GM12878 (cell line): ENCODE data around the gene RBM19. TPM values are rescaled to one million over a fixed set of nuclear protein-coding genes. Genes with fewer than 3 reads are reported as not detected.

Experiments
- ATAC-seq: fragments of 200-7000 bp; cut with Tn5 transposase; 3 replicates; pipeline ENCODE4 v1.9.1; 2020; ENCODE audit warnings: mild to moderate bottlenecking, moderate library complexity
- BruUV-seq: library from RNA; stranded (reverse); fragments of 400-500 nt; replicated peaks from 2 replicates; lab custom pipeline; 2021; lab: Mats Ljungman, UMichigan
- CTCF ChIA-PET: fragments of 300-600 bp; sonication (Branson Sonifier 250); formaldehyde crosslinking; extraction: SDS; loops from one replicate; lab custom pipeline; 2021; ENCODE audit warnings: inconsistent platforms; lab: Yijun Ruan, JAX
- POLR2A ChIA-PET: fragments of 350-600 bp; formaldehyde crosslinking; extraction: SDS; loops from one replicate; lab custom pipeline; 2021; ENCODE audit warnings: inconsistent platforms; lab: Charles Lee
- RAD21 ChIA-PET: fragments of 300-600 bp; sonication (Branson Sonifier 250); formaldehyde crosslinking; loops from one replicate; lab custom pipeline; 2023; ENCODE audit warnings: antibody characterized with exemption; ENCODE audit not compliant: unreplicated experiment; lab: Charles Lee
- SMC1A ChIA-PET: fragments of 300-600 bp; sonication (Branson Sonifier 250); formaldehyde crosslinking; loops from one replicate; lab custom pipeline; 2023; ENCODE audit not compliant: unreplicated experiment, uncharacterized antibody; lab: Charles Lee
- DNase-seq: peaks from one replicate; pipeline ENCODE4 v3.0.0-alpha.2; 2011; ENCODE audit warnings: low read depth, low spot score
- FAIRE-seq: peaks from 3 replicates; lab custom pipeline; 2011; peaks lifted over from hg19 to GRCh38; lab: Jason Lieb, UNC
- H2AFZ ChIP-seq: 2 replicates; pipeline ENCODE4 v1.6.0; 2011; ENCODE audit warnings: low read depth, low read length, control low read depth; ENCODE audit not compliant: control insufficient read depth
- H3K27ac ChIP-seq: 2 replicates; pipeline ENCODE4 v1.5.1; 2011; ENCODE audit warnings: control low read depth; ENCODE audit not compliant: control insufficient read depth, insufficient read depth
- H3K27me3 ChIP-seq, 2 experiments: replicated peaks in 1 of 2; 2 replicates each; pipeline versions ENCODE4 v1.6.0 to v1.6.1; 2011; ENCODE audit warnings: low read length in 1 of 2; ENCODE audit not compliant: control insufficient read depth in 2 of 2, insufficient read depth in 2 of 2
- H3K36me3 ChIP-seq, 2 experiments: 2 replicates each; pipeline ENCODE4 v1.5.1; 2011; ENCODE audit warnings: low read length in 1 of 2; ENCODE audit not compliant: control insufficient read depth in 2 of 2, insufficient read depth in 2 of 2
- H3K4me1 ChIP-seq: 2 replicates; pipeline ENCODE4 v1.6.1; 2011; ENCODE audit warnings: mild to moderate bottlenecking, low read length, moderate library complexity, mixed read lengths; ENCODE audit not compliant: control insufficient read depth, insufficient read depth
- H3K4me2 ChIP-seq: 2 replicates; pipeline ENCODE4 v1.6.0; 2011; ENCODE audit warnings: control low read depth; ENCODE audit not compliant: control insufficient read depth, insufficient read depth
- H3K4me3 ChIP-seq: fragments of 200-600 bp; sonication (generic); 2 replicates; pipeline ENCODE4 v1.5.1; 2016
- H3K79me2 ChIP-seq: 2 replicates; pipeline ENCODE4 v1.6.0; 2011; ENCODE audit warnings: low read length; ENCODE audit not compliant: control insufficient read depth, insufficient read depth
- H3K9ac ChIP-seq: 2 replicates; pipeline ENCODE4 v1.8.0; 2011; ENCODE audit warnings: low read length, control low read depth, mixed read lengths; ENCODE audit not compliant: control insufficient read depth, insufficient read depth
- H3K9me3 ChIP-seq: replicated peaks from 3 replicates; pipeline ENCODE4 v1.5.1; 2011; ENCODE audit warnings: mild to moderate bottlenecking, low read length; ENCODE audit not compliant: control insufficient read depth, insufficient read depth
- H4K20me1 ChIP-seq: 2 replicates; pipeline ENCODE4 v1.6.0; 2011; ENCODE audit not compliant: control insufficient read depth, insufficient read depth
- GABPA ChIP-seq: IDR thresholded peaks from 2 replicates; pipeline ENCODE4 v1.6.1; 2014; ENCODE audit warnings: antibody characterized with exemption, low read depth, mild to moderate bottlenecking, inconsistent platforms
- KAT2A ChIP-seq: conservative IDR thresholded peaks from 2 replicates; pipeline ENCODE4 v1.6.1; 2011; ENCODE audit warnings: low read depth, low read length; ENCODE audit not compliant: control insufficient read depth
- MLLT1 ChIP-seq: fragments of 450-650 bp; IDR thresholded peaks from 2 replicates; pipeline ENCODE4 v1.6.1; 2016; ENCODE audit warnings: mild to moderate bottlenecking
- ZNF24 ChIP-seq: fragments of 450-650 bp; IDR thresholded peaks from 2 replicates; pipeline ENCODE4 v1.6.1; 2017; ENCODE audit warnings: antibody characterized with exemption, mild to moderate bottlenecking
- ZNF384 ChIP-seq: IDR thresholded peaks from 2 replicates; pipeline ENCODE4 v1.6.1; 2012; ENCODE audit warnings: low read depth, mild to moderate bottlenecking, low read length, improper control_type of control experiment, borderline replicate concordance
- WGBS: methylation state at CpG from one replicate; pipeline ENCODE4 v1.1.6; 2016; ENCODE audit warnings: low lambda C conversion rate; ENCODE audit not compliant: insufficient replicate concordance, insufficient coverage; ENCODE audit errors: missing lambda C conversion rate; 5-methylcytosine and 5-hydroxymethylcytosine counted together
- in situ Hi-C: fragments of 300-500 bp; cut with MboI; formaldehyde crosslinking; loops from 9 replicates; pipeline ENCODE4 v1.14.3; 2018; ENCODE audit warnings: mixed read lengths
- intact Hi-C: fragments of 100-400 bp; cut with micrococcal nuclease; formaldehyde crosslinking; loops from one replicate; pipeline ENCODE4 v1.14.2; 2022; ENCODE audit not compliant: unreplicated experiment
- polyA plus RNA-seq, 11 experiments: library from polyadenylated mRNA; depleted of rRNA in 4 of 11; unstranded in 6 of 11; stranded (reverse) in 5 of 11; fragments of >200 nt; fragmentation: Nextera tagmentation in 4 of 11; fragmentation: Illumina TruSeq in 1 of 11; extraction: Ambion mirVana in 4 of 11; extraction: Trizol in 1 of 11; gene quantifications; 1 replicate in 1 of 11; 2 replicates in 10 of 11; pipeline versions ENCODE4 v1.2.1 to v1.2.3, GENCODE V29; 2011 to 2016; ENCODE audit warnings: inconsistent platforms in 2 of 11, missing spikeins in 2 of 11, low read depth in 1 of 11
- total RNA-seq, 4 experiments: library from RNA; depleted of rRNA in 3 of 4; stranded (reverse); fragments of >200 nt in 3 of 4; fragmentation: Illumina TruSeq in 1 of 4; extraction: Trizol in 1 of 4; gene quantifications; 2 replicates each; pipeline versions ENCODE4 v1.2.1 to v1.2.3, GENCODE V29; 2013 to 2021

Gene RBM19
- total and polyA plus RNA-seq, 10 of the 15 experiments (the other 5 are each of a cell fraction or from before 2014, with no cell fraction given) = 4.2 to 42.9 (median 28.4) TPM

GRCh38 chr12:113788020-113788856 is 177.9 kb downstream of the RBM19 start:
- RAD21 ChIA-PET = no interaction called here
- Histone ChIP-seq H4K20me1 (no peaks in the 10 kb centered on the region), H3K9me3 (no peaks in the 10 kb centered on the region; the same call in 2 of the 3 replicates), H3K27me3 (no peaks in the 10 kb centered on the region), H3K4me2 (no peak overlapping the region), H3K4me3 (no peak overlapping the region), H3K27ac (no peak overlapping the region), H3K9ac (no peak overlapping the region), H3K36me3 (no peaks in the 10 kb centered on the region), H3K4me1 (no peaks in the 10 kb centered on the region), H3K79me2 (no peaks in the 10 kb centered on the region), H2AFZ (no peak overlapping the region)
- intact Hi-C loops (loop anchor here (5.0 kb wide), 1 partner anchor 124 kb away; no protein-coding TSS in a partner anchor), in situ Hi-C loops (no loop called here)
- FAIRE-seq = no peak
- TF ChIP-seq GABPA (no peak), ZNF24 (no peak), MLLT1 (no peak), ZNF384 (no peak), KAT2A (no peak)
- POLR2A ChIA-PET = no interaction called here
- SMC1A ChIA-PET = no interaction called here
- 22% methylated on average over 5 of the region's 5 CpGs for WGBS
- DNase-seq = no peak
- no peak for ATAC-seq
- no TSS peak for BruUV-seq
- CTCF ChIA-PET = no interaction called here
